DOHH2 (cell line): ENCODE data around the gene AKT1S1.

ENCODE experiments used
- H3F3A ChIP-seq: fragments of 200-600 bp; sonication (generic), shearing (Covaris generic); 2 replicates; pipeline ENCODE4 v1.6.0; 2016; ENCODE audit warnings: antibody characterized with exemption, mild to moderate bottlenecking; ENCODE audit not compliant: control insufficient read depth, insufficient read depth
- H3K27ac ChIP-seq: fragments of 200-600 bp; sonication (generic); 2 replicates; pipeline ENCODE4 v1.5.1; 2014; ENCODE audit warnings: low read depth, mild to moderate bottlenecking, low read length, moderate library complexity
- H3K27me3 ChIP-seq: fragments of 200-600 bp; sonication (generic); 2 replicates; pipeline ENCODE4 v1.6.1; 2014; ENCODE audit warnings: mild to moderate bottlenecking, low read length, mixed read lengths; ENCODE audit not compliant: control insufficient read depth
- H3K36me3 ChIP-seq: fragments of 200-600 bp; sonication (generic); 2 replicates; pipeline ENCODE4 v1.6.1; 2014; ENCODE audit warnings: mild to moderate bottlenecking, low read length, moderate library complexity, mixed read lengths; ENCODE audit not compliant: control insufficient read depth
- H3K4me1 ChIP-seq: fragments of 200-600 bp; sonication (generic); 2 replicates; pipeline ENCODE4 v1.6.1; 2014; ENCODE audit warnings: mild to moderate bottlenecking, low read length, mixed read lengths; ENCODE audit not compliant: control insufficient read depth
- H3K4me2 ChIP-seq: fragments of 200-600 bp; sonication (generic); 2 replicates; pipeline ENCODE4 v1.6.0; 2014; ENCODE audit warnings: mild to moderate bottlenecking, low read length, moderate library complexity
- H3K4me3 ChIP-seq: fragments of 200-600 bp; sonication (generic); 2 replicates; pipeline ENCODE4 v1.5.1; 2014; ENCODE audit warnings: mild to moderate bottlenecking, low read length, mixed read lengths
- H3K79me2 ChIP-seq: fragments of 200-600 bp; sonication (generic); 2 replicates; pipeline ENCODE4 v1.6.1; 2014; ENCODE audit warnings: mild to moderate bottlenecking, low read length, mixed read lengths; ENCODE audit not compliant: control insufficient read depth
- H3K9me2 ChIP-seq: fragments of 200-600 bp; sonication (generic); replicated peaks from 2 replicates; pipeline ENCODE4 v1.6.1; 2014; ENCODE audit warnings: mild to moderate bottlenecking, low read length, mixed read lengths; ENCODE audit not compliant: control insufficient read depth
- H3K9me3 ChIP-seq: fragments of 200-600 bp; sonication (generic); 2 replicates; pipeline ENCODE4 v1.6.1; 2014; ENCODE audit warnings: antibody characterized with exemption, low read length, mixed read lengths; ENCODE audit not compliant: control insufficient read depth, insufficient read depth
- H4K20me1 ChIP-seq: fragments of 200-600 bp; sonication (generic); 2 replicates; pipeline ENCODE4 v1.6.0; 2014; ENCODE audit warnings: low read depth, mild to moderate bottlenecking, antibody characterized with exemption, low read length, moderate library complexity; ENCODE audit not compliant: control insufficient read depth, insufficient read depth
- CTCF ChIP-seq: fragments of 200-600 bp; sonication (generic); IDR thresholded peaks from one replicate; pipeline ENCODE4 v1.5.1; 2014; ENCODE audit warnings: antibody characterized with exemption, mild to moderate bottlenecking, low read depth, low read length; ENCODE audit not compliant: poor library complexity, severe bottlenecking
- EZH2phosphoT487 ChIP-seq: fragments of 200-600 bp; sonication (generic); IDR thresholded peaks from 2 replicates; pipeline ENCODE4 v1.6.1; 2017; ENCODE audit warnings: borderline replicate concordance, mild to moderate bottlenecking, antibody characterized with exemption, low read length, moderate library complexity, mixed read lengths

AKT1S1 gene

GRCh38 chr19:49858088-49858985 is 18.8 kb downstream of the AKT1S1 start:
- peaks cover 82% of the 10 kb centered on the region for H3K36me3 ChIP-seq
- no peaks in the 10 kb centered on the region for H3K9me2 ChIP-seq
- H4K20me1 ChIP-seq, result 0 out of 2 replicates have a peak, but pooled peaks cover 2% of the 10 kb centered on the region
- H3K27me3 ChIP-seq, result no peaks in the 10 kb centered on the region
- H3K4me2 ChIP-seq, result no peak overlapping the region
- TF ChIP-seq EZH2phosphoT487, result no peak
- TF ChIP-seq CTCF, result no peak
- no peak overlapping the region for H3K4me3 ChIP-seq
- peaks cover 24% of the 10 kb centered on the region for H3K79me2 ChIP-seq
- H3F3A ChIP-seq, result no peaks in the 10 kb centered on the region
- no peaks in the 10 kb centered on the region for H3K9me3 ChIP-seq
- no peak overlapping the region for H3K27ac ChIP-seq
- peaks cover 8% of the 10 kb centered on the region for H3K4me1 ChIP-seq

GRCh38 chr19:49857838-49858087 is 19.4 kb downstream of the AKT1S1 start:
- H3K79me2 ChIP-seq, result peaks cover 24% of the 10 kb centered on the region
- H3F3A ChIP-seq, result no peaks in the 10 kb centered on the region
- no peaks in the 10 kb centered on the region for H3K9me2 ChIP-seq
- no peak for TF ChIP-seq CTCF
- no peak for TF ChIP-seq EZH2phosphoT487
- peaks cover 14% of the 10 kb centered on the region for H3K4me1 ChIP-seq
- H4K20me1 ChIP-seq, result peaks cover 5% of the 10 kb centered on the region; the same call in 1 of the 2 replicates
- no peak overlapping the region for H3K27ac ChIP-seq
- H3K4me2 ChIP-seq, result no peak overlapping the region
- H3K9me3 ChIP-seq, result no peaks in the 10 kb centered on the region
- H3K27me3 ChIP-seq, result no peaks in the 10 kb centered on the region
- H3K4me3 ChIP-seq, result no peak overlapping the region
- peaks cover 76% of the 10 kb centered on the region for H3K36me3 ChIP-seq

GRCh38 chr19:49857061-49857837 is 19.9 kb downstream of the AKT1S1 start:
- H3K9me2 ChIP-seq, result no peaks in the 10 kb centered on the region
- no peak overlapping the region for H3K4me3 ChIP-seq
- H3F3A ChIP-seq, result peaks cover 4% of the 10 kb centered on the region
- H3K4me1 ChIP-seq, result peaks cover 19% of the 10 kb centered on the region
- no peak overlapping the region for H3K4me2 ChIP-seq
- peaks cover 10% of the 10 kb centered on the region; the same call in 1 of the 2 replicates for H4K20me1 ChIP-seq
- no peaks in the 10 kb centered on the region for H3K9me3 ChIP-seq
- H3K36me3 ChIP-seq, result peaks cover 77% of the 10 kb centered on the region
- H3K27me3 ChIP-seq, result no peaks in the 10 kb centered on the region
- TF ChIP-seq EZH2phosphoT487, result no peak
- TF ChIP-seq CTCF, result no peak
- H3K27ac ChIP-seq, result no peak overlapping the region
- H3K79me2 ChIP-seq, result peaks cover 26% of the 10 kb centered on the region
